Measurements from ENCODE around the gene ASPA. TPM values are rescaled to one million over a fixed set of nuclear protein-coding genes. Genes with fewer than 3 reads are reported as not detected.

ASPA gene
- polyA plus RNA-seq, 1 of the 3 experiments (the other 2 are of a cell fraction), result not detected

- TF ChIP-seq CTCF (IDR thresholded peaks at IDR 0.05), result no peak
- no peak for TF ChIP-seq TAF1 (IDR thresholded peaks at IDR 0.05; ENCODE audit: borderline replicate concordance, low read depth, low read length)
- no peak for TF ChIP-seq YY1 (IDR thresholded peaks at IDR 0.05; ENCODE audit: low read depth)
Observed at GRCh38 chr17:3532106-3532858, 56.5 kb downstream of the ASPA start (continued).

- Histone ChIP-seq H3K4me2 (no peak overlapping the region), H3K4me3 (ENCODE audit: low read depth in 2 of 2, low read length in 1 of 2) (no peak overlapping the region), H3K36me3 (replicated peaks in 1 of 2; ENCODE audit: control insufficient read depth in 1 of 2, insufficient read depth in 2 of 2, low read length in 1 of 2) (no peaks in the 10 kb centered on the region), H4K20me1 (ENCODE audit: insufficient read depth) (no peaks in the 10 kb centered on the region), H3K4me1 (ENCODE audit: control insufficient read depth in 1 of 2, insufficient read depth in 2 of 2, low read depth in 1 of 2, low read length in 1 of 2) (no peaks in the 10 kb centered on the region; a peak in 1 of 4 replicates), H3K9me2 (no peaks in the 10 kb centered on the region), H2AFZ (ENCODE audit: low read depth) (no peak overlapping the region), H3K9ac (no peak overlapping the region), H3K27ac (ENCODE audit: low read depth in 2 of 2, low read length in 1 of 2) (no peak overlapping the region), H3K27me3 (ENCODE audit: insufficient read depth) (no peaks in the 10 kb centered on the region), H3K79me2 (ENCODE audit: insufficient read depth) (no peaks in the 10 kb centered on the region), H3K9me3 (no peaks in the 10 kb centered on the region), H3F3A (replicated peaks; ENCODE audit: insufficient read depth) (no peaks in the 10 kb centered on the region)
- WGBS (ENCODE audit: low lambda C conversion rate), result 70% methylated on average over 3 of the region's 10 CpGs
- ChIA-PET POLR2A (no interaction called here), CTCF (no interaction called here)
- DNase-seq, result no peak
- TF ChIP-seq CTCF (IDR thresholded peaks at IDR 0.05), result no peak
- no peak for TF ChIP-seq JUND (IDR thresholded peaks at IDR 0.05)
- no peak for TF ChIP-seq MEF2A (IDR thresholded peaks at IDR 0.05; ENCODE audit: borderline replicate concordance, low read depth)
- no peak for TF ChIP-seq RXRA (IDR thresholded peaks at IDR 0.05; ENCODE audit: borderline replicate concordance, low read depth)
- no peak for TF ChIP-seq GABPA (IDR thresholded peaks at IDR 0.05; ENCODE audit: low read depth)
- no peak for TF ChIP-seq FOSL2 (IDR thresholded peaks at IDR 0.05; ENCODE audit: borderline replicate concordance, low read depth)
- no peak for TF ChIP-seq MXI1 (IDR thresholded peaks at IDR 0.05; ENCODE audit: low read depth, low read length)
- no peak for TF ChIP-seq TEAD4 (IDR thresholded peaks at IDR 0.05; ENCODE audit: borderline replicate concordance, insufficient read depth)
- no peak for TF ChIP-seq ELF1 (IDR thresholded peaks at IDR 0.05)
- TF ChIP-seq YY1 (IDR thresholded peaks at IDR 0.05; ENCODE audit: low read depth), result no peak
- TF ChIP-seq FOXM1 (IDR thresholded peaks at IDR 0.05; ENCODE audit: low read depth), result no peak
Observed at GRCh38 chr17:3532859-3533142, 57.0 kb downstream of the ASPA start.

- H3F3A ChIP-seq (replicated peaks; ENCODE audit: insufficient read depth), result no peaks in the 10 kb centered on the region
- CTCF ChIA-PET, result no interaction called here
- WGBS (ENCODE audit: low lambda C conversion rate), result 52% methylated on average over 5 of the region's 5 CpGs
- H3K9ac ChIP-seq, result no peak overlapping the region
- no peaks in the 10 kb centered on the region for H3K36me3 ChIP-seq (replicated peaks in 1 of 2; ENCODE audit: control insufficient read depth in 1 of 2, insufficient read depth in 2 of 2, low read length in 1 of 2)
- no peaks in the 10 kb centered on the region for H3K27me3 ChIP-seq (ENCODE audit: insufficient read depth)
- no peak overlapping the region for H2AFZ ChIP-seq (ENCODE audit: low read depth)
- H3K4me3 ChIP-seq (ENCODE audit: low read depth in 2 of 2, low read length in 1 of 2), result no peak overlapping the region
- H4K20me1 ChIP-seq (ENCODE audit: insufficient read depth), result no peaks in the 10 kb centered on the region
- H3K9me3 ChIP-seq, result no peaks in the 10 kb centered on the region
- H3K27ac ChIP-seq (ENCODE audit: low read depth in 2 of 2, low read length in 1 of 2), result no peak overlapping the region
- H3K9me2 ChIP-seq, result no peaks in the 10 kb centered on the region
- H3K79me2 ChIP-seq (ENCODE audit: insufficient read depth), result no peaks in the 10 kb centered on the region
- no peaks in the 10 kb centered on the region; a peak in 1 of 4 replicates for H3K4me1 ChIP-seq (ENCODE audit: control insufficient read depth in 1 of 2, insufficient read depth in 2 of 2, low read depth in 1 of 2, low read length in 1 of 2)
- no peak overlapping the region for H3K4me2 ChIP-seq
- DNase-seq, result no peak
- POLR2A ChIA-PET, result no interaction called here
- TF ChIP-seq TAF1 (IDR thresholded peaks at IDR 0.05; ENCODE audit: borderline replicate concordance, low read depth, low read length) (no peak), RFX5 (IDR thresholded peaks at IDR 0.05; ENCODE audit: low read length) (no peak), USF2 (IDR thresholded peaks at IDR 0.05; ENCODE audit: borderline replicate concordance, low read depth, low read length) (no peak), RXRA (IDR thresholded peaks at IDR 0.05; ENCODE audit: borderline replicate concordance, low read depth) (no peak), JUND (IDR thresholded peaks at IDR 0.05) (no peak), MXI1 (IDR thresholded peaks at IDR 0.05; ENCODE audit: low read depth, low read length) (no peak), FOXJ3 (CRISPR knock-in tag; IDR thresholded peaks at IDR 0.05) (no peak), YY1 (IDR thresholded peaks at IDR 0.05; ENCODE audit: low read depth) (no peak), CHD2 (IDR thresholded peaks at IDR 0.05; ENCODE audit: low read length, partially characterized antibody) (no peak), FOXM1 (IDR thresholded peaks at IDR 0.05; ENCODE audit: low read depth) (no peak), TEAD4 (IDR thresholded peaks at IDR 0.05; ENCODE audit: borderline replicate concordance, insufficient read depth) (no peak), NFIC (IDR thresholded peaks at IDR 0.05; ENCODE audit: borderline replicate concordance) (no peak), IRF3 (IDR thresholded peaks at IDR 0.05; ENCODE audit: low read depth, low read length) (no peak)
Observed at GRCh38 chr17:3533752-3534151, 58.0 kb downstream of the ASPA start.

All from SK-N-SH (cell line).